Thymus (tissue), 11 donors: ENCODE measurements around the gene CDKL1. TPM values are rescaled to one million over a fixed set of nuclear protein-coding genes. Genes with fewer than 3 reads are reported as not detected.

Source experiments
- DNase-seq, 9 donors: peaks; one replicate each; pipeline ENCODE4 v3.0.0-alpha.2; 2013; ENCODE audit warnings: low spot score in 9 of 9, low read depth in 6 of 9, missing footprints in 1 of 9
- H3K27ac ChIP-seq, 2 donors: one replicate each; pipeline ENCODE4 v1.5.1; 2013; ENCODE audit warnings: control low read depth in 1 of 2, low read depth in 1 of 2, low read length in 1 of 2, mild to moderate bottlenecking in 1 of 2, moderate library complexity in 1 of 2
- H3K27me3 ChIP-seq, 2 donors: one replicate each; pipeline ENCODE4 v1.5.1; 2013; ENCODE audit warnings: low read length in 1 of 2; ENCODE audit not compliant: control insufficient read depth in 2 of 2, insufficient read depth in 1 of 2
- H3K36me3 ChIP-seq, 2 donors: one replicate each; pipeline ENCODE4 v1.5.1; 2013; ENCODE audit warnings: low read length in 1 of 2, mild to moderate bottlenecking in 1 of 2, moderate library complexity in 1 of 2; ENCODE audit not compliant: control insufficient read depth in 2 of 2, insufficient read depth in 2 of 2
- H3K4me1 ChIP-seq, 2 donors: one replicate each; pipeline ENCODE4 v1.5.1; 2013; ENCODE audit warnings: low read length in 2 of 2; ENCODE audit not compliant: control insufficient read depth in 2 of 2, insufficient read depth in 2 of 2
- H3K4me3 ChIP-seq, 2 donors: one replicate each; pipeline ENCODE4 v1.5.1; 2013; ENCODE audit warnings: low read length in 2 of 2, control low read depth in 1 of 2, mild to moderate bottlenecking in 1 of 2
- H3K9me3 ChIP-seq, 2 donors: one replicate each; pipeline ENCODE4 v1.5.1; 2013; ENCODE audit warnings: low read length in 1 of 2, mild to moderate bottlenecking in 1 of 2; ENCODE audit not compliant: control insufficient read depth in 2 of 2, insufficient read depth in 1 of 2
- whole genome bisulfite sequencing: extraction: QIAGEN DNeasy Blood & Tissue Kit; methylation state at CpG from one replicate; pipeline ENCODE4 v1.1.7; 2013; 5-methylcytosine and 5-hydroxymethylcytosine counted together
- polyA plus RNA-seq: library from polyadenylated mRNA; stranded (reverse); fragments of 200-250 nt; gene quantifications from one replicate; pipeline ENCODE4 v1.2.3, GENCODE V29; 2013
- total RNA-seq: library from RNA; stranded (reverse); fragments of 120-200 nt; gene quantifications from one replicate; pipeline ENCODE4 v1.2.4, GENCODE V29; 2013
- donor health status: healthy.

The CDKL1 gene
- total and polyA plus RNA-seq, 2 donors, result 2.4 to 3.3 TPM

- Histone ChIP-seq H3K4me3 (no peak overlapping the region), H3K9me3 (no peaks in the 10 kb centered on the region), H3K27me3 (no peaks in the 10 kb centered on the region), H3K36me3 (no peaks in the 10 kb centered on the region), H3K27ac (no peak overlapping the region), H3K4me1 (peaks cover 0 to 4% of the 10 kb centered on the region in 2 donors)
- WGBS, result 90% methylated on average over 7 of the region's 7 CpGs
- DNase-seq, result peak in 1 of 9 donors; percentile 18
These were observed 52.4 kb downstream of the CDKL1 start for GRCh38 chr14:50344116-50344775.

GRCh38 chr14:50343434-50343833 is 53.2 kb downstream of the CDKL1 start:
- Histone ChIP-seq H3K36me3 (no peaks in the 10 kb centered on the region), H3K27ac (no peak overlapping the region), H3K4me1 (peaks cover 0 to 4% of the 10 kb centered on the region in 2 donors), H3K4me3 (no peak overlapping the region), H3K9me3 (no peaks in the 10 kb centered on the region), H3K27me3 (no peaks in the 10 kb centered on the region)
- WGBS, result 98% methylated on average over 1 of the region's 1 CpG
- DNase-seq, result no peak

GRCh38 chr14:50342221-50343078 is 54.2 kb downstream of the CDKL1 start:
- Histone ChIP-seq H3K27me3 (no peaks in the 10 kb centered on the region), H3K27ac (peak overlapping the region in 1 of 2 donors; percentile 40), H3K4me3 (no peak overlapping the region), H3K36me3 (no peaks in the 10 kb centered on the region), H3K4me1 (peaks cover 0 to 4% of the 10 kb centered on the region in 2 donors), H3K9me3 (no peaks in the 10 kb centered on the region)
- peak in 5 of 9 donors; percentile 48 to 83 (median 55) for DNase-seq
- 35% methylated on average over 8 of the region's 8 CpGs for WGBS

- H3K4me3 ChIP-seq, result no peak overlapping the region
- H3K36me3 ChIP-seq, result no peaks in the 10 kb centered on the region
- 95% methylated on average over 9 of the region's 9 CpGs for WGBS
- peaks cover 4 to 10% of the 10 kb centered on the region in 2 donors for H3K4me1 ChIP-seq
- DNase-seq, result no peak
- H3K27me3 ChIP-seq, result no peaks in the 10 kb centered on the region
- no peaks in the 10 kb centered on the region for H3K9me3 ChIP-seq
- H3K27ac ChIP-seq, result no peak overlapping the region
These were observed 55.7 kb downstream of the CDKL1 start for GRCh38 chr14:50340963-50341362.

- Histone ChIP-seq H3K9me3 (no peaks in the 10 kb centered on the region), H3K36me3 (no peaks in the 10 kb centered on the region), H3K4me3 (no peak overlapping the region), H3K4me1 (peaks cover 9 to 19% of the 10 kb centered on the region in 2 donors), H3K27me3 (no peaks in the 10 kb centered on the region), H3K27ac (no peak overlapping the region)
- 96% methylated on average over 5 of the region's 5 CpGs for whole genome bisulfite sequencing
- DNase-seq, result no peak
These were observed 56.6 kb downstream of the CDKL1 start for GRCh38 chr14:50340045-50340444.

GRCh38 chr14:50339178-50339804 is 57.4 kb downstream of the CDKL1 start:
- 98% methylated on average over 3 of the region's 3 CpGs for WGBS
- no peak overlapping the region for H3K27ac ChIP-seq
- H3K9me3 ChIP-seq, result no peaks in the 10 kb centered on the region
- H3K27me3 ChIP-seq, result no peaks in the 10 kb centered on the region
- H3K4me1 ChIP-seq, result peaks cover 9 to 22% of the 10 kb centered on the region in 2 donors
- H3K4me3 ChIP-seq, result no peak overlapping the region
- H3K36me3 ChIP-seq, result no peaks in the 10 kb centered on the region
- no peak for DNase-seq

GRCh38 chr14:50338587-50338986 is 58.1 kb downstream of the CDKL1 start:
- Histone ChIP-seq H3K9me3 (no peaks in the 10 kb centered on the region), H3K27ac (no peak overlapping the region), H3K4me1 (peaks cover 9 to 22% of the 10 kb centered on the region in 2 donors), H3K4me3 (no peak overlapping the region), H3K36me3 (peaks cover 0 to under 1% of the 10 kb centered on the region in 2 donors), H3K27me3 (no peaks in the 10 kb centered on the region)
- WGBS, result 98% methylated on average over 2 of the region's 2 CpGs
- DNase-seq, result no peak

- WGBS, result 14% methylated on average over 7 of the region's 7 CpGs
- Histone ChIP-seq H3K4me3 (peak overlapping the region in 1 of 2 donors; percentile 2), H3K9me3 (no peaks in the 10 kb centered on the region), H3K27me3 (no peaks in the 10 kb centered on the region), H3K4me1 (peaks cover 9 to 17% of the 10 kb centered on the region in 2 donors), H3K27ac (peak overlapping the region; percentile 81 to 87), H3K36me3 (peaks cover 4 to 14% of the 10 kb centered on the region in 2 donors)
- DNase-seq, result peak in 6 of 9 donors; percentile 38 to 88 (median 70)
These were observed 60.5 kb downstream of the CDKL1 start for GRCh38 chr14:50335989-50336824.
